Measurements from ENCODE around the gene REPS2. TPM values are rescaled to one million over a fixed set of nuclear protein-coding genes. Genes with fewer than 3 reads are reported as not detected.

Gene REPS2
- total RNA-seq, 1 experiment from 2014 or later = 3.7 TPM

DNA sequence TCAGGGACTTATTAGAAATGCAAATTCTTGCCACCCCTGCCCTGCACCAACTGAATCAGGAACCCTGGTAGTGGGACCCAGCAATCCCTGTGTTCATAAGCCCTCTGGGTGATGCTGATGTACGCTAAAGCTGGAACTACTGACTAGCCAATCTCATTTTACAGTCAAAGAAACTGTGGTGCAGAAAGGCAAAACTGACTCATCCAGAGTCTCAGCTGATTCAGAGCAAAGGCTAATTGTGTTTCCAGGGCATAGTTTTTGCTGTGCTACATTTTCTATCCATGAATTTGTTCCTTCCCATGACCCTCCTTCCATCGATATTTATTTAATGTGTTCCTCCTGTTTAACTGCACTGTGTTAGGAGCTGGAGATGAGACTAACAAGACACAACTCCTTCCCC, 207.5 kb downstream of the REPS2 start:
- Histone ChIP-seq H3K14ac (ENCODE audit: insufficient read depth, low read length) (no peak overlapping the region), H3K4me2 (ENCODE audit: insufficient read depth, insufficient read length, low read length) (no peak overlapping the region), H3K23ac (ENCODE audit: insufficient read length, low read depth, low read length) (no peak overlapping the region), H2BK20ac (ENCODE audit: low read depth, low read length, poor library complexity, severe bottlenecking) (no peak overlapping the region), H2AK5ac (ENCODE audit: insufficient read length, low read length) (no peak overlapping the region), H2BK12ac (ENCODE audit: insufficient read length, low read depth, low read length) (no peak overlapping the region), H2AFZ (ENCODE audit: low read length) (no peak overlapping the region), H3K9ac (ENCODE audit: extremely low read depth, insufficient read length, low read length) (no peak overlapping the region), H3K56ac (ENCODE audit: insufficient read length, low read depth, low read length) (no peak overlapping the region), H3K4ac (ENCODE audit: low read depth, low read length) (no peak overlapping the region), H4K20me1 (ENCODE audit: control insufficient read depth, insufficient read depth, insufficient read length) (no peaks in the 10 kb centered on the region), H2BK120ac (ENCODE audit: low read depth, low read length, poor library complexity, severe bottlenecking) (no peak overlapping the region), H3K23me2 (ENCODE audit: insufficient read length, low read depth, low read length, poor library complexity, severe bottlenecking) (no peaks in the 10 kb centered on the region), H4K8ac (replicated peaks; ENCODE audit: insufficient read length, low read depth, low read length) (no peak overlapping the region), H2BK5ac (ENCODE audit: insufficient read length, low read length) (no peak overlapping the region), H3K27ac (ENCODE audit: insufficient read length, low read depth, low read length) (no peak overlapping the region), H3K4me1 (ENCODE audit: insufficient read depth, low read length) (no peaks in the 10 kb centered on the region), H3K79me1 (ENCODE audit: insufficient read depth, low read depth, low read length, poor library complexity, severe bottlenecking) (no peaks in the 10 kb centered on the region), H3K9me3 (ENCODE audit: control insufficient read depth, low read depth, low read length) (no peaks in the 10 kb centered on the region), H2BK15ac (ENCODE audit: low read depth, low read length) (no peak overlapping the region), H3K27me3 (ENCODE audit: insufficient read depth, low read length) (no peaks in the 10 kb centered on the region), H4K5ac (ENCODE audit: insufficient read length, low read depth, low read length) (no peak overlapping the region), H4K91ac (ENCODE audit: insufficient read length, low read depth, low read length) (no peak overlapping the region), H3K18ac (ENCODE audit: insufficient read length, low read depth, low read length) (no peak overlapping the region), H3K79me2 (ENCODE audit: insufficient read depth, low read length) (no peaks in the 10 kb centered on the region), H3T11ph (ENCODE audit: low read length) (no peak overlapping the region)
- Mint-ChIP-seq H3K4me3 (no peak overlapping the region), H3K4me1 (peaks cover 0 to 2% of the 10 kb centered on the region in 2 experiments; a peak in 1 of 4 replicates), H3K36me3 (ENCODE audit: insufficient read depth in 1 of 3, low read depth in 3 of 3) (peaks cover 0 to 6% (median 2%) of the 10 kb centered on the region in 3 experiments; a peak in 2 of 7 replicates), H3K9me3 (no peaks in the 10 kb centered on the region; a peak in 2 of 5 replicates), H3K27me3 (ENCODE audit: low read depth) (no peaks in the 10 kb centered on the region), H3K27ac (no peak overlapping the region)
- TF ChIP-seq CTCF (conservative IDR thresholded peaks at IDR 0.05) = no peak
- WGBS (ENCODE audit: extremely low coverage, insufficient read length, low lambda C conversion rate) = no CpG with 5 or more reads among the region's 2 CpGs
- no peak for DNase-seq
